Esophagus (tissue), 2 donors: ENCODE measurements around the gene CNOT8. TPM values are rescaled to one million over a fixed set of nuclear protein-coding genes. Genes with fewer than 3 reads are reported as not detected.

Experiments
- H3K27ac ChIP-seq, 2 donors: one replicate each; pipeline ENCODE4 v1.5.1; 2013; ENCODE audit warnings: low read depth in 2 of 2, mild to moderate bottlenecking in 2 of 2, inconsistent platforms in 1 of 2, low read length in 1 of 2, moderate library complexity in 1 of 2
- H3K27me3 ChIP-seq, 2 donors: one replicate each; pipeline ENCODE4 v1.6.1; 2013; ENCODE audit warnings: low read length in 2 of 2, control low read depth in 1 of 2, mild to moderate bottlenecking in 1 of 2; ENCODE audit not compliant: insufficient read depth in 2 of 2, control insufficient read depth in 1 of 2
- H3K36me3 ChIP-seq, 2 donors: one replicate each; pipeline ENCODE4 v1.6.1; 2013; ENCODE audit warnings: low read length in 1 of 2; ENCODE audit not compliant: control insufficient read depth in 2 of 2, insufficient read depth in 2 of 2
- H3K4me1 ChIP-seq, 2 donors: one replicate each; pipeline ENCODE4 v1.6.1; 2013; ENCODE audit warnings: low read length in 1 of 2; ENCODE audit not compliant: control insufficient read depth in 2 of 2, insufficient read depth in 2 of 2
- H3K4me3 ChIP-seq, 2 donors: one replicate each; pipeline ENCODE4 v1.5.1; 2013; ENCODE audit warnings: low read length in 2 of 2, mild to moderate bottlenecking in 2 of 2, low read depth in 1 of 2, moderate library complexity in 1 of 2
- H3K9me3 ChIP-seq, 2 donors: one replicate each; pipeline ENCODE4 v1.6.1; 2013; ENCODE audit warnings: mild to moderate bottlenecking in 2 of 2, low read depth in 1 of 2, low read length in 1 of 2, moderate library complexity in 1 of 2; ENCODE audit not compliant: control insufficient read depth in 2 of 2, insufficient read depth in 1 of 2
- WGBS, 2 donors: extraction: QIAGEN DNeasy Blood & Tissue Kit; methylation state at CpG; one replicate each; pipeline ENCODE4 v1.1.7; 2013; 5-methylcytosine and 5-hydroxymethylcytosine counted together
- polyA plus RNA-seq, 2 donors: library from polyadenylated mRNA; stranded (reverse); fragments of 200-250 nt; gene quantifications; one replicate each; pipeline ENCODE4 v1.2.3, GENCODE V29; 2013
- donor health status: healthy with polysubstance abuse.
- donor health status: Bipolar disorder and iron deficiency.

The CNOT8 gene
- polyA plus RNA-seq = 10 to 100 TPM; 18.1 to 21.2 TPM

- Histone ChIP-seq H3K4me3 (peak within 1 kb of the TSS; percentile 49 to 97), H3K4me1 (no peaks in the 10 kb centered on the region), H3K36me3 (no peaks in the 10 kb centered on the region), H3K27me3 (no peaks in the 10 kb centered on the region), H3K9me3 (no peaks in the 10 kb centered on the region), H3K27ac (peak within 1 kb of the TSS; percentile 98 to 99)
- 0% methylated on average over 62 to 65 of the region's 65 CpGs for WGBS, 2 donors
Measured at GRCh38 chr5:154858297-154858971, at the start of gene CNOT8. Gene CNOT8 (plus strand): TSS chr5:154858627. CDS start chr5:154863279, 4,652 bp downstream.

- Histone ChIP-seq H3K27ac (no peak overlapping the region), H3K27me3 (no peaks in the 10 kb centered on the region), H3K36me3 (peaks cover 16 to 30% of the 10 kb centered on the region in 2 donors), H3K9me3 (no peaks in the 10 kb centered on the region), H3K4me1 (no peaks in the 10 kb centered on the region), H3K4me3 (no peak overlapping the region)
- WGBS, 2 donors = 82 to 85% methylated on average over 7 of the region's 7 CpGs
Measured at GRCh38 chr5:154811239-154811638, 47.2 kb upstream of the CNOT8 start.

GRCh38 chr5:154811653-154812465, 46.6 kb upstream of the CNOT8 start:
- no peaks in the 10 kb centered on the region for H3K27me3 ChIP-seq
- no peaks in the 10 kb centered on the region for H3K4me1 ChIP-seq
- WGBS, 2 donors = 33 to 34% methylated on average over 3 of the region's 3 CpGs
- no peak overlapping the region for H3K27ac ChIP-seq
- H3K36me3 ChIP-seq = peaks cover 14 to 34% of the 10 kb centered on the region in 2 donors
- H3K4me3 ChIP-seq = no peak overlapping the region
- H3K9me3 ChIP-seq = no peaks in the 10 kb centered on the region

GRCh38 chr5:154813158-154813557, 45.3 kb upstream of the CNOT8 start:
- H3K27me3 ChIP-seq = no peaks in the 10 kb centered on the region
- H3K27ac ChIP-seq = no peak overlapping the region
- WGBS, 2 donors = 71 to 77% methylated on average over 4 of the region's 4 CpGs
- no peak overlapping the region for H3K4me3 ChIP-seq
- no peaks in the 10 kb centered on the region for H3K4me1 ChIP-seq
- H3K9me3 ChIP-seq = no peaks in the 10 kb centered on the region
- peaks cover 14 to 35% of the 10 kb centered on the region in 2 donors for H3K36me3 ChIP-seq

- Histone ChIP-seq H3K27me3 (no peaks in the 10 kb centered on the region), H3K27ac (no peak overlapping the region), H3K4me3 (no peak overlapping the region), H3K36me3 (peaks cover 14 to 32% of the 10 kb centered on the region in 2 donors), H3K9me3 (no peaks in the 10 kb centered on the region), H3K4me1 (no peaks in the 10 kb centered on the region)
- 57 to 58% methylated on average over 10 of the region's 10 CpGs for WGBS, 2 donors
Measured at GRCh38 chr5:154813736-154814135, 44.7 kb upstream of the CNOT8 start.

- Histone ChIP-seq H3K9me3 (no peaks in the 10 kb centered on the region), H3K4me3 (no peak overlapping the region), H3K36me3 (peaks cover 14 to 32% of the 10 kb centered on the region in 2 donors), H3K27me3 (no peaks in the 10 kb centered on the region), H3K27ac (no peak overlapping the region), H3K4me1 (no peaks in the 10 kb centered on the region)
- WGBS, 2 donors = 85 to 87% methylated on average over 11 of the region's 11 CpGs
Measured at GRCh38 chr5:154815025-154815424, 43.4 kb upstream of the CNOT8 start.

- no peak overlapping the region for H3K27ac ChIP-seq
- H3K36me3 ChIP-seq = peaks cover 14 to 33% of the 10 kb centered on the region in 2 donors
Measured at GRCh38 chr5:154815684-154816247, 42.7 kb upstream of the CNOT8 start.

GRCh38 chr5:154816891-154817492, 41.4 kb upstream of the CNOT8 start:
- peaks cover 14 to 29% of the 10 kb centered on the region in 2 donors for H3K36me3 ChIP-seq
- no peaks in the 10 kb centered on the region for H3K4me1 ChIP-seq
- no peaks in the 10 kb centered on the region for H3K27me3 ChIP-seq
- 84 to 88% methylated on average over 5 of the region's 5 CpGs for WGBS, 2 donors
- no peaks in the 10 kb centered on the region for H3K9me3 ChIP-seq
- no peak overlapping the region for H3K4me3 ChIP-seq
- H3K27ac ChIP-seq = no peak overlapping the region

More at GRCh38 chr5:154815684-154816247, 42.7 kb upstream of the CNOT8 start:
- 83 to 89% methylated on average over 5 of the region's 5 CpGs for WGBS, 2 donors
- H3K4me3 ChIP-seq = no peak overlapping the region
- H3K9me3 ChIP-seq = no peaks in the 10 kb centered on the region
- no peaks in the 10 kb centered on the region for H3K4me1 ChIP-seq
- no peaks in the 10 kb centered on the region for H3K27me3 ChIP-seq

- 83 to 88% methylated on average over 6 of the region's 6 CpGs for WGBS, 2 donors
- Histone ChIP-seq H3K36me3 (peaks cover 14 to 29% of the 10 kb centered on the region in 2 donors), H3K27me3 (no peaks in the 10 kb centered on the region), H3K27ac (no peak overlapping the region), H3K4me1 (no peaks in the 10 kb centered on the region), H3K9me3 (no peaks in the 10 kb centered on the region), H3K4me3 (no peak overlapping the region)
Measured at GRCh38 chr5:154817815-154818214, 40.6 kb upstream of the CNOT8 start.
